Superior temporal gyrus (tissue), 1 donor: ENCODE results near the gene A3GALT2.
A peak's percentile ranks its signal among the peaks of the same experiment; 100 is the strongest.
"Not testable (repeated sequence)": the region's sequence is repeated elsewhere in the genome, so short reads cannot be mapped to it uniquely, and the experiment has no call there.

Experiments
- DNase-seq: peaks from one replicate; pipeline ENCODE4 v3.0.0-alpha.2; 2016; ENCODE audit errors: extremely low spot score

Gene A3GALT2

DNA sequence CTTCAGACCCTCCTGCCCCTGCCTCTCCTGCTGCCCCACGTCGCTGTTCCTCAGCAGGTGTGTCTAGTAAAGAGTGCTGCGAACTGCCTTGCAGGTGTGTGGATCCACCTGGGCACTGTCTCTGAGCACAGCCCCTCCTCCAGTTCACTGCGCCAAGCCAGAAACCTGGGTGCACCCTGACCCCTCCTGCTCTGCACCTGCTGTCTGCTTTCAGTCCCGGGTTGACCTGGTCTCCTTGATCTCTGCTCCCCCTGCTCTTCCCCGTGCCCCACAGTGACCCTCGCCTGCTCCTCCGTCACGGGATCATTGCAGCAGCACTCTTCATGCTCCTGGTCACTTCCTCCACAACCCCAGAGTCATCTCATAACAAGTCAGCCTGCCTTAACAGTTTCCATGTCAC, 6.5 kb downstream of the A3GALT2 start:
- DNase-seq = no peak

DNA sequence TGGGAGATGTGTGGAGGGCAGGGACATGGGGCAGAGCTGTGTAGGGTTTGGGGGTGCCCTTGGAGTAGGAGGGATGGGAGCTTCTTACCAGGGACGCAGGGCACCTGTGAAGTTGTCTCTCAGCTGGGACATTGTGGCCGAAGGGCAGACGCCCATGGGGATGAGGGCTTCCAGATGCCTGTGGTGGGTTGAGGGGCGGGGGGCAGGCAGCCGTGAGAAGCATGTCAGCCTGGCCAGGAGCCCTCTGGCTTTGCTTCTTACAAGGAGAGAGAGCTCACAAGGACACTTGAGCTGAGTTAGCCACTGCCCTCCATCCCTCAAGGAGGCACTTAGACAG, 8.5 kb downstream of the A3GALT2 start:
- DNase-seq = no peak

DNA sequence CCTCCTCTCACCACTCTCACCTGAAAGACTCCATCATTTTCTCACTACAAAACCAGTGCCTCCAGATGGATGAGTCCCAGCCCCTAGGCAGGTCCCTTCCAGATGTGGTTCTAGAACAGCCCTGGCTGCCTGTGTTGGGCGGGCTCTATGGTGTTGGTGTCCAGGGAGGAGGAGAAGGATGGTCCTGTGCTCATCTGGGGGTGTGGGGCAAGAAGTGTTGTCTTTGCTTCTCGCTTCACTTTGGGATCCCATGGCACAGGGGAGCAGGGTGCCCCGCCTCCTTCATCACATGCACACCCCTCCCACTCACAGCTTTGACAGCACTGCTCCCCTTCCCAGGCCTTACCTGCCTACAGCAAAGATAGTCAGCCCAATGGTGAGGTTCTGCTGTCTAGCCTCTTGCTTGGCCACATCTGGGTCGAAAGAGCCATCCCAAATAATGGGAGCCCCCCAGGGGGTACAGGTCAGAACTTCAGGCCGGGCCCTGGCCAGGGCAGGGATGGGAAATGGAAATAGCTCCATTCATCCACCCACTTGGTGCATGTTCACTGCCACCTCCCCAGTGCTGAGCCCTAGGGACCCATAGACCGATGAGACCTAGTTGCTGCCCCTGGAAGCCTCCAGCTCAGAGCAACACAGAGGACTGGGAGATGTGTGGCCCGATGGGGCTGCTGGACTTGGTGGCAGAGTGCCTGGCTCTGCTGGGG, 9.0 kb downstream of the A3GALT2 start:
- DNase-seq = no peak

DNA sequence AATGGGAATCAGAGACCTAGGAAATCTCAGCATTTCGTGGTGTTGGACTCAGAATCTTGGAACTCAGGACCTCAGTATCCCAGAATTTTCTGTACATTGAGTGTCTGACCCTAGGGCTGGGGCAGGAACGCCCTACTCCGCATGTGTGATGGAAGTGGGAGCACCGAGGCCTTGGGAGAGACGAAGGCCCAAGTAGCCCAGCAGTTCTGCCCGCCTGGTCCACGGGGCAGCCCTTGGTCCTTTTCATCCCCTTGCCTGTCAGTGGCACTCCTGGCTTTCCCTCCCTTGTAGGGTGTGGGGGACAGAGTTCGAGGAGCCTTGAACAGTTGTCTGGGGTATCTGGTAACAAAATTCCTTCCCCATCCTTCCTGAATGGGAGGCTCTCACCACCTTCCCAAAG, 10.2 kb downstream of the A3GALT2 start:
- DNase-seq = no peak

DNA sequence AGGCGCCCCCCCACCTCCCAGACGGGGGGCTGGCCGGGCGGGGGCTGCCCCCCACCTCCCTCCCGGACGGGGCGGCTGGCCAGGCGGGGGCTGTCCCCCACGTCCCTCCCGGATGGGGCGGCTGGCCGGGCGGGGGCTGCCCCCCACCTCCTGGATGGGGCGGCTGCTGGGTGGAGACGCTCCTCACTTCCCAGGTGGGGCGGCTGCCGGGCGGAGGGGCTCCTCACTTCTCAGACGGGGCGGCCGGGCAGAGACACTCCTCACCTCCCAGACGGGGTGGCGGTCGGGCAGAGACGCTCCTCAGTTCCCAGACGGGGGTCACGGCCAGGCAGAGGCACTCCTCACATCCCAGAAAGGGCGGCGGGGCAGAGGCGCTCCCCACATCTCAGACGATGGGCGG, 11.5 kb downstream of the A3GALT2 start:
- not testable (repeated sequence) for DNase-seq

DNA sequence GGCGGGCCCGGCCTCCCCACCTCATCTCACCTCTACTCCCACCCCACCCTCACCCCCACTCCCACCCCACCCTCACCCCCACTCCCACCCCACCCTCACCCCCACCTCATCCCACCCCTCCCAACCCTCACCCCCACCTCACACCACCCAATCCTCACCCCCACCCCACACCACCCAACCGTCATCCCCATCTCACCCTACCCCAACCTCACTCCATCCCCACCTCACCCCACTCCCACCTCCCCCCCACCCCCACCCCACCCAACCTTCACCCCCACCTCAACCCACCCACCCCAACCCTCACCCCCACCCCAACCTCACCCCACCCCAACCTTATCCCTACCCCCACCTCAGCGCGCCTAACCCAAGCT, 13.4 kb downstream of the A3GALT2 start:
- no peak for DNase-seq

DNA sequence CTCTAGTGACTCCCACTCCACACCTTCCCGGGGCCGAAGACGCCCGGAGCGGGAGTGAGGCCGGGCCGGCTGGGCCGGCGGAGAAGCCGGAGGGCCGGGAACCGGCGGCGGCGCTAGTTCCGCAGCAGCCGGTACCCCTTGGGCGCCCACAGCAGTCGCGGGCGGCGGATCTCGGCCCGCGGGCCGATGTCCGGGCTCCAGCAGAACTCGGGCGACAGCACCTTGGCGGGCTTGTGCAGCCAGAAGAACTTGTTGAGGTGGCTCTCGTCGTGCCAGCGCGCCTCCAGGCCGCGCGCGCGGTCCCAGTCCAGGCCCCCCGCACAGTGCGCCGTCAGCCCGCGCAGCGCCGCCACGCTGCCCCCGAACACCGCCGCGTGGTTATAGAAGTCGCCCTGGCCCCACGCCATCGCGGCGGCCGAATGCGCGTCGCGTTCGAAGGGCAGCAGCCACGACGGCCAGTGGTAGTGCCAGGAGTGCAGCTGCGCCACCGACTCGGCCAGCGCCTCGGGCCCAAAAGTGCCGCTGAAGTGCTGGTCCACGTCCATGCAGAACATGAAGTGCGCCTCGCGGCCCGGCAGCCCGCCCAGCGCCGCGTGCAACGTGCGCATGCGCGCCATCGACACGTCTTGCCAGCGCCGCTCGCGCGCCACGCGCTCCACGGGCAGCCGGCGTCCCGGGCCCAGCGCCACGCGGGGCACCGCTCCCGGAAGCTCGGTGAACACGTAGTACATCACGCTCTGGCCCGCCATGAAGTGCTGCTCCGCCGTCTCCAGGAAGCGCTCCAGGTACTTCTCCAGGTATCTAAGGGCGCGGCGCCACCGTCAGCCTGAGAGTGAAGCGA, 14.0 kb downstream of the A3GALT2 start:
- no peak for DNase-seq

DNA sequence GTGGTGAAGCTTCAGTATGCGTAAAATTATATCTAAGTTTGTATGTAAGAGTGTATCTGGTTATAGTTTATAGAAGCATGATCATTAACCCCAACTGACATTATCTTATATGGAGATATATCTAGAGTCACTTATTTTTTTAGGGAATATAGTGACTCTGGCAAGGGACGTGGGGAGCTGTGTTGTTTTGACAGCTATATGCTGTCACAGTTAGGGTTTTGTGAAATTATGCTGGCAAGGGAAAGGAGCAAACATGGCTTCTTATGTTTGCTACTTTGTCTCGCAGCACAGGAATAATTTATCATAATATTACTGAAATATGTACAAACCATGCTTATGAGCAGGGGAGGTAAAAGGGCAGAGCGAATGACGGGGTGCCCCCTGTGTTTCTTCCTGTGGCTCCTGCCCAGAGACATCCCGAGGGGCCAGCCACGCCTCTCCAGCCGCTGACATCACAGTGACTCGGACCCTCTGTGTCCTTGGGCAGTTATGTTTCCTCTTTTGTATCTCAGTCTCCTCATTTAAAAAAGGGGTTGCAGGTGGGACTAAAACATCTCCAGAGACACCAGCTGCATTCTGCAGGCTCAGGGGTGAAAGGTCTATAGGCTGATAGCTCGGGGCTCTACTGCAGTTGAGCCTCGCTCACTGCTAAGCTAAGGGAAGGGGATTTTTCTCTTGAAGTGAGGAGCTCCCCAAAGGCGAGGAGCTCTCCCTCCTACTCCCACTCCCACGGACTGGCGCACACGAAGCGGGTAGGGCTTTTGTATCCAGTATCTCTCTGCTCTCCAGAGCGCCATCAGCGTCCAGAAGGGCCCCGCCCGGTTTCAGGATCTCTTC, 14.9 kb downstream of the A3GALT2 start:
- DNase-seq = no peak

DNA sequence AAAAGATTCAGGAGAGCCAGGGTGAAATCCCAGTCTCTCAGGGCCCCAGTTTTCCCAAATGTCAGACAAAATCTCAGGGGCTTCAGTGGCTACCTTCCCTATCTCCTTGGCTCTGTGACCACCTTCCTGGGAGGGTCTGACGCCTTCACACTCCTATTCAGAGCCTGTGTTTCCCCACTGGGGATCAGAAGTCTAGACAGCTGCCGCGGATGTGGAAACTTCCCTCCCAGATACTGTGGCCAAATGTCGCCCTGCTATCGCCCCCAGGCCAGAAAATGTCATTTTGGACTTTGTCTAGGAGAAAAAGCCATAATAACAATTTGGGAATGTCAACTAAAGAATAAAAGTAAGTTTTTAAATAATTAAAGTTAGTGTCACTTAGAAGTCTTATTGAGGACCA, 15.9 kb downstream of the A3GALT2 start:
- no peak for DNase-seq

DNA sequence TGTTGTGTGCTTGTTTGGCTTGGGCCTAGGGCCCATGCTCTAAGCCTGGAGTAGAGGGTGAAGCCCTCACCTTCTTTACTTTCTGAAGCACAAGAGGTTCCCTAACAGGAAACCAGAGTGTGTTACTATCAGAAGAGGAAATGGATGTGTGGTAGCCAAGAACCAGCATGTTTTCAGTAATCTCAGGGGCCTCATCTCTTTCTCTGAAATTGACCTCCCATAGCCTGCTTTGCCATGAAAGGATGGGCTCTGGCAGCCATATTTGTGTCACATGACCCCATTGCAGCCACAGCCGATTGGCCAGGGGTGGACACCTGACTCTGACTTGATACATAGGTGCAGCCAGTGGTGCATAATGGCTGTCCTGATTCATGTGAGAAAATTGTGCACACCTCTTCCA, 18.6 kb downstream of the A3GALT2 start:
- DNase-seq = no peak

DNA sequence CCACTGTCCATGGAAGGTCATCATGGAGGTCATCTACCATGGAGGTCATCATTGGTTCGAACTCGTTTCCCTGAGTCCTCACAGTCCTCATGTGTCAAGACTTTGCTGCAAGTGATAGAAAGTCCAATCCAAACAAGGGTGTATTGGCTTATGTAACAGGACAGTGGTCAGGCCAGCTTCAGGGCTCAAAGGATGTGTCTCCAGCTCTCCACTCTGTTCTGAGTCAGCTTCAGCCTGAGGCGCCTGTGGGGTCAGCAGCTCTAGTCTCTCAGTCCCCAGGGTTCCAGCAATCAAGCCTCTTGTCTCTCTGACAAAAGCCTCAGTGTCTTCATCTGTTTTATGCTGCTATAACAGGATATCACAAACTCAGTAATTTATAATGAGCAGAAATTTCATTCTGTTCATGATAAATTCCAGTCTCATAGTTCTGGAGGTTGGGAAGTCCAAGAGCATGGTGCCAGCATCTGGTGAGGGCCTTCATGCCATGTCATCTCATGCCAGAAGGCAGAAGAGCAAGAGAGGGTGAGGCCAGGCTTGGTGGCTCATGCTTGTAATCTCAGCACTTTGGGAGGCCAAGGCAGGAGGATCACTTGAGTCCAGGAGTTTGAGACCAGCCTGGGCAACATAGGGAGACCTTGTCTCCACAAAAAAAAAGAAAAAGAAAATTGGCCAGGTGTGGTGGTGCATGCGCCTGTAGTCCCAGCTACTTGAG, 19.5 kb downstream of the A3GALT2 start:
- DNase-seq = no peak

DNA sequence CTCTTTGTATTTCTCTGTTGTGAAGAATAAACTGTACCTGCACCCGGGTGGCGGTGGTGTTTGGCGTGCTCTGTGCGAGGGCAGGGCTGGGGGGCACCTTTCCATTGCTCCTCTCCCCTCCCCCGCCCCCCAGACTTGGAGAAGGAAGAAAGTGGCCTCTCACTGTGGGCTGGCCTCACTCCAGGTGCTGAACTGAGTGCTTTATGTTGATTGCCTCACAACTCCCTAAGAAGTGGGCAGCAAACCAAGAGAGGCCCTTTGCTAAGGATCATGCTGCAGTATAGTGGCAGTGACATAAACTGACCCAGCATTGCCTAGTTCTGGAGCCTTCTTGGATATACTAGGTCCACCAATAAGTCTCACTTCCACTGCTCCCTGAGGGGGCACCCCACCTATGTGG, 20.2 kb downstream of the A3GALT2 start:
- DNase-seq = no peak

DNA sequence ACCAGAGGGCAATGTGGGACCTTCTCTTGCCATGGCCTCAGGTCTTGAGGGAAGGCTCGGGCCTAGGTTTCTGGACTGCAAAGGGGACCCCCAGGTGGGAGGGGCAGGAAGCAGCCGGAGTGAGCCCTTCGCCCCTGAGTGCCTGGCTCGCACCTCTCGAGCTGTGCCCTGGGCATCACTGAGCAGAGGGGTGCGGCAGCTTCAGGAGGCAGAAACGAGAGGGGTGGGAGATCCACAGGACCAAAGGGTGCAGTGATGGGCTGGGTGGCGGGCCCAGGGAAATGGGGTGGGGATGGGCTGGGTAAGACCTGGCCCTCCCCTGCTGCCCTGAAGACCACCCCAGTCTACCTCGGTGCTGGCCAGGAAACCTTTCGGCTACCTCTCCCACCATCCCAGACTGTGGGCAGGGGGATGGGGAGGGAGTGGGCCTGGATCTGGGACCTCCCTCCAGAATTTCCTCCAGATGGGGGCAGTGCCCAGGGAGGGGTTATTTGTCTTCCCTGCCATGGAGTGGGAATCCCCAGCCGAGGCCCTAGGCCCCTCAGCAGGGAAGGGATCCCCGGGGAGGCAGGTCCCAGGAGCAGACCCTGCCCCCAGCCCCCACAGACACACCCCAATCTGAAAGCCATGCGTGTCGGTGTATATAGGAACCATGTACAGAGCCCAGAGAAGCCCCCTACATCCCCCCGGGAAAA, 21.3 kb downstream of the A3GALT2 start:
- no peak for DNase-seq

DNA sequence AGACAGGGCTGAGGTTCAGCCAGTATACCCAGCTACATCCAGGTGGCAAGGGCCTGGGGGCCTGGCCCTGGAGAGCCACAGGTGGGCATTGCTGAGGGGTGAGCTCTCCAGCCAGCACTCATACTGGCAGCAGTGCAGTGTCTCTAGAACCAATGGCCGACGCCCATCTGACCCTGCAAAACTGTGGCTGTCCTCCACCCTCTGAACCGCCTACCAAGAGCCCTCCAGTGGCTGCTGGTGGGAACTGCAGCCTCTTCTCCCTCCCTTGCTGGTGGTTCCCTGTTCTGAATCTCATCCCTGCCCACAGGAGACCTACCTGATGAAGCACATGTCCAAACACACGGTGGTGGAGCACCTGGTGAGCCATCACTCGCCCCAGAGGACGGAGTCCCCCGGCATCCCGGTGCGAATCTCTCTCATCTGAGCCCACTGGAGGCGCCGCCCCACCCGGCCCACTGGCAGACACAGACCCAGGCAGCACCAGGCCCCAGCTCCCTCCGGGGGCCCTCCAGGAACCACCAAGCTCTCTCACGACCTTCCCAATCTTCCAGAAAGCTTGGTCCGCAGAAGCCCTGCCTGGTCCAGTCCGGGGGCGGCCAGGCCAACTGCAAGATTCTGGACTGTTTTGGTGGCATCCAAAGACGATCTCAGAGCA, 22.1 kb downstream of the A3GALT2 start:
- peak; percentile 65 for DNase-seq

DNA sequence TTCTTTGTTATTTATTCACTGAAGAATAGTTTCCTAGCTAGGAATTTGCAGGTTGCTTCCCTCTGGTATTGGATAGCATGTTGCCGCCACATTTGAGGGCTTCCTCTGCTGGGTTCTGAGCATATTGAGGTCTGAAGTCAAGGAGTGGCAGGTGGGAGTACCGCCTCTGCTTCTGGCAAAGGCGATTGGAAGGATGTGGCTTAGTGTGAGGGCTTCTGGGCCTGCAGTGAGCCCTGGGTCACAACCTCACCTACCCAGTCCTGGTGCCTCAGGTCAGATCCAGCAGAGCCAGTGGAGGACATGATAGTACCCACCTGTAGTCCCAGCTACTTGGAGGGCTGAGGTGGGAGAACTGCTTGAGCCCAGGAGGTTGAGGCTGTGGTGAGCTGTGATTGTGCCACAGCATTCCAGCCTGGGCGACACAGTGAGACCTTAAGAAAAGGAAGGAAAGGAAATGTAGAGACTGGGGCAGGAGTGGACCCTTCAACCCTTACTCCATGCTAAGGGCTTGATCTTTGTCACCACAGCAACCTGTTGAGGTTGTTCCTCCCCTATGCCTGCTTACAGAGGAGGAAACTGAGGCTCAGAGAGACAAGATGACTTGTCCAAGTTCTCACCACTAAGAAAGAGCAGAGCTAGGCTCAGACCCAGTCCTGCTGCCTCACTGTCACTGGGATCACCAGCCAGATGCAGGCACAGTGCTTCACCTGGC, 22.8 kb downstream of the A3GALT2 start:
- no peak for DNase-seq

DNA sequence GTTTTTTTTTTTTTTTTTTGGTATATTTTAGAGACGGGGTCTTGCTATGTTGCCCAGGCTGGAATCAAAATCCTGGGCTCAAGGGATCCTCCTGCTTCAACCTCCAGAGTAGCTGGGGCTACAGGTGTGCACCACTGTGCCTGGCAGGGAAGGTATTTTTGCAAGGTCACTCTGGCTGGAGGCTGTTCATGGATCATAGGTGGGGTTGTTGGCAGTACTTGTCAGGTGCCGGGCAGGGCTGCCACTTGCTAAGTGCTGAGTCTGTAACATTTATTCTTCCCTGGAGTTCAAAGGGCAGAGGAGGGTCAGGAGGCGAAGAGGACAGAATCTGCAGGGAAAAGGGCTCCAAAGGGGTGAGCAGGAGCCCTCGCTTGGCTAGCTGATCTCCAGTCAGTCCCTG, 24.1 kb downstream of the A3GALT2 start:
- DNase-seq = no peak

DNA sequence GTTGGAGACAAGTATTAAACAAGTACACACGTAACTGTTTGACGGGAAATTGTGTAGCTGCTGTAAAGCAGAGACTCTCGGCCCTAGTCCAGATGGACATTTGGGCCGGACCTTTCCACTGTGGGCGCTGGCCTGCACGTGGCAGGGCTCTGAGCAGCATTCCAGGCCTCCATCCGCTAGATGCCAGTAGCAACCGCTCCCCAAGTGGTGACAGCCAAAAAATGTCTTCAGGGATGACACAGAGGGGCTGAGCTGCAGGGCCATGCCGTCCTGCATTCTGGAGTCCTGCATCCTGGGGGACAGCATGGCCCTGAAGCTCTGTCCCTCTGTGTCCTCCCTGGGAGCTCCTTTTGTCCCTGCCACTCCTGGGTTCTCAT, 24.8 kb downstream of the A3GALT2 start:
- no peak for DNase-seq

DNA sequence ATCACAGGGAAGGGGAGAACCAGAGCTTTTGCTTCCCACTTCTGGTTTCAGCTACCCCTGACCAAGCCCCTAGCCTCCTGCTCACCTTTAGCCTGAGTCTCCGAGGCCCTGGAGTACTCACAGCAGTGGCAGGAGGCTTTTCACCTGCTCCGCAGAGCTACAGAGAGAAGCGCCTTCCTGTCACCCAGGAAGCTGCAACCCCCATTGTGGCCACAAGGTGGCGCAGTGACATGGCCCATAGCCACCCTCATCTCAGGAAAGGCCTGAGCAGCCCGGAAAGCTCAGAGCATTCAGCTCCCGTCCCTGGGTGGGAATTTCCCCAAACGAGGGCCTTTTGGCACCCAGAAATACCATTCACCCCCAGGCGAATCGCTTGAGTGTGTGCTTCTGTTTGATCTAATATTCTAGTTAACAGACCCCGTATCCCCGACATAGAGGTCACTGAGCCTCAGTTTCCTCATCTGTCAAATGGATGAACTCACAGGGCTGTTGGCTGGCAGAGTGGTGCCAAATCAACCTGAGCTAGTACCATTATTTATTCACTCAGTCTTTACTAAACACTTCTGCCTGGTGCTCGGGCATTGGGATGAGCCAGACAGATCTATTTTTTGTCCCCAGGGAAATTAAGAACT, 25.3 kb downstream of the A3GALT2 start:
- DNase-seq = peak; percentile 97

DNA sequence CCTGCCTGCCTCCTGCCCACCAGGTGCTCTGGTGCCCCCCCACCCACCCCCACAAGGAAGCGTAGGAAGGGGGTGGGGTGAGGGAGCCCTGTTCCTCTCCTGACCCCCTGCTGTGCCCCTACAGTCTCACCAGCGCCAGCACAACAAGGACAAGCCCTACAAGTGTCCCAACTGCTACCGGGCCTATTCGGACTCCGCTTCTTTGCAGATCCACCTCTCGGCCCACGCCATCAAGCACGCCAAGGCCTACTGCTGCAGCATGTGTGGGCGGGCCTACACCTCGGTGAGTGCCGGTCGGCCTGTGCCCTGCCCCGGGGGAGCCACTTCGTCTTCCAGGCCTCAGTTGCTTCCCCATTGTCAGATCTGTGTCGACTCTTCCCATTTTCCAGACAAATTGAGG, 25.9 kb downstream of the A3GALT2 start:
- DNase-seq = no peak
